ENCODE data around the gene FREM2. TPM values are rescaled to one million over a fixed set of nuclear protein-coding genes. Genes with fewer than 3 reads are reported as not detected.

Gene FREM2
- total and polyA plus RNA-seq, 9 of the 15 experiments (the other 6 are each of a cell fraction or from before 2014, with no cell fraction given) = under 0.01 to 0.02 TPM; not detected in 7

GRCh38 chr13:38680912-38681311, 6.0 kb upstream of the FREM2 start (continued):
- no peak for TF ChIP-seq CHD7 (IDR thresholded peaks at IDR 0.05; ENCODE audit: low read depth, low read length)
- no peak for TF ChIP-seq HEY1 (CRISPR knock-in tag; IDR thresholded peaks at IDR 0.05; ENCODE audit: borderline replicate concordance)
- no peak for TF ChIP-seq ZBTB34 (CRISPR knock-in tag; IDR thresholded peaks at IDR 0.05)
- TF ChIP-seq SETDB1 (IDR thresholded peaks at IDR 0.05; ENCODE audit: low read length) = no peak
- no peak for TF ChIP-seq RREB1 (CRISPR knock-in tag; IDR thresholded peaks at IDR 0.05)
- no peak for TF ChIP-seq TBL1XR1 (IDR thresholded peaks at IDR 0.05; ENCODE audit: low read length in 2 of 2)
- no peak for TF ChIP-seq FUS (optimal IDR thresholded peaks at IDR 0.05; ENCODE audit: low read depth, low read length)
- no peak for TF ChIP-seq NFE2L1 (tag; IDR thresholded peaks at IDR 0.05; ENCODE audit: borderline replicate concordance, low read depth)
- TF ChIP-seq HMGN3 (IDR thresholded peaks at IDR 0.05; ENCODE audit: borderline replicate concordance, extremely low read depth, insufficient read length, low read depth, low read length) = no peak
